Breast epithelium (tissue), 4 donors: ENCODE results near the gene G6PC1. TPM values are rescaled to one million over a fixed set of nuclear protein-coding genes. Genes with fewer than 3 reads are reported as not detected.
"Not testable (repeated sequence)": the region's sequence is repeated elsewhere in the genome, so short reads cannot be mapped to it uniquely, and the experiment has no call there.

ENCODE experiments used
- DNase-seq, 2 donors: peaks; one replicate each; pipeline ENCODE4 v3.0.0-alpha.2; 2019; ENCODE audit warnings: low spot score in 2 of 2
- H3K27ac ChIP-seq, 2 donors: fragments of 200-600 bp; sonication (generic) in 1 of 2; one replicate each; pipeline ENCODE4 v1.5.1; 2016 to 2019; ENCODE audit warnings: mild to moderate bottlenecking in 1 of 2
- H3K27me3 ChIP-seq, 2 donors: fragments of 200-600 bp; sonication (generic) in 1 of 2; one replicate each; pipeline versions ENCODE4 v1.5.1 to v1.6.0; 2017 to 2019; ENCODE audit warnings: control low read depth in 1 of 2, mild to moderate bottlenecking in 1 of 2
- H3K36me3 ChIP-seq: fragments of 200-600 bp; one replicate; pipeline ENCODE4 v1.5.1; 2019
- H3K4me1 ChIP-seq, 2 donors: fragments of 200-600 bp; sonication (generic); one replicate each; pipeline ENCODE4 v1.5.1; 2016 to 2019; ENCODE audit warnings: control low read depth in 1 of 2
- H3K4me3 ChIP-seq, 3 donors: fragments of 200-600 bp; sonication (generic); 1 replicate in 2 of 3; 2 replicates in 1 of 3; pipeline ENCODE4 v1.5.1; 2016 to 2019; ENCODE audit warnings: mild to moderate bottlenecking in 3 of 3, moderate library complexity in 2 of 3
- H3K9me3 ChIP-seq, 2 donors: fragments of 200-600 bp; sonication (generic) in 1 of 2; one replicate each; pipeline ENCODE4 v1.5.1; 2016 to 2019; ENCODE audit warnings: control low read depth in 1 of 2
- CTCF ChIP-seq, 3 donors: fragments of 450-650 bp; IDR thresholded peaks; one replicate each; pipeline ENCODE4 v1.5.1; 2016 to 2017; ENCODE audit warnings: antibody characterized with exemption in 3 of 3, mild to moderate bottlenecking in 3 of 3, moderate library complexity in 3 of 3
- POLR2A ChIP-seq: fragments of 450-650 bp; IDR thresholded peaks from one replicate; pipeline ENCODE4 v1.6.1; 2016; ENCODE audit warnings: antibody characterized with exemption, mild to moderate bottlenecking, moderate library complexity
- POLR2AphosphoS5 ChIP-seq, 3 donors: sonication (generic); formaldehyde crosslinking; IDR thresholded peaks; one replicate each; pipeline ENCODE4 v1.6.1; 2017; ENCODE audit warnings: antibody characterized with exemption in 3 of 3
- intact Hi-C: fragments of 100-400 bp; cut with DNase I; formaldehyde crosslinking; loops from one replicate; pipeline ENCODE4 v1.15.1; 2023; ENCODE audit warnings: low total_unique reads
- total RNA-seq, 3 donors: library from RNA; depleted of rRNA; stranded (reverse); fragments of >200 nt; gene quantifications; one replicate each; pipeline ENCODE4 v1.1.0, GENCODE V29; 2016

The G6PC1 gene
- total RNA-seq, 3 donors from 2014 or later, result not detected

GRCh38 chr17:42872251-42872965 lies 28.2 kb upstream of the G6PC1 start:
- TF ChIP-seq POLR2A (no peak), POLR2AphosphoS5 (IDR thresholded peaks at IDR 0.05) (no peak), CTCF (IDR thresholded peaks at IDR 0.05) (no peak)
- H3K4me1 ChIP-seq, result no peaks in the 10 kb centered on the region
- DNase-seq, result no peak
- intact Hi-C loops, result no loop called here
- H3K9me3 ChIP-seq, result no peaks in the 10 kb centered on the region
- H3K27ac ChIP-seq, result no peak overlapping the region
- H3K27me3 ChIP-seq, result no peaks in the 10 kb centered on the region
- H3K36me3 ChIP-seq, result no peaks in the 10 kb centered on the region
- H3K4me3 ChIP-seq, result no peak overlapping the region

DNA sequence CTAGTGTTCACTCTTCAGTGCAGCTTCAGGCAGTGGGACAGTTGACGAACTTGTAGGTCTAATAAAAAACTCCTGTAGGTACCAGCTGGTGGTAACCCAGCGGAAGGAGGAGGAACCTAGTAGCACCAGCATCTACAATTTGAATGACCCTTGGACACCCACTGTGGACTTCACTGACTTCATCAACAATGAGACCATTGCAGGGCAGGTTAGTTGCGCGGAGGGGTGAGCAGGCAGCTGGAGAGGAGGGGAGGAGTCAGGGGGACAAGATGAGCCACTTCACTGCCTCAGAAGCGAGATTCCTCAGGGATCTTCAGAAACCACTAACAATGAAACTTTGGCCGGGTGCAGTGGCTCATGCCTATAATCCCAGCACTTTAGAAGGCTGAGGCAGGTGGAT lies 27.3 kb upstream of the G6PC1 start:
- intact Hi-C loops, result no loop called here
- Histone ChIP-seq H3K27me3 (no peaks in the 10 kb centered on the region), H3K4me3 (no peak overlapping the region), H3K4me1 (no peaks in the 10 kb centered on the region), H3K27ac (no peak overlapping the region), H3K9me3 (no peaks in the 10 kb centered on the region), H3K36me3 (no peaks in the 10 kb centered on the region)
- TF ChIP-seq CTCF (IDR thresholded peaks at IDR 0.05) (no peak), POLR2A (no peak), POLR2AphosphoS5 (IDR thresholded peaks at IDR 0.05) (no peak)
- no peak for DNase-seq

DNA sequence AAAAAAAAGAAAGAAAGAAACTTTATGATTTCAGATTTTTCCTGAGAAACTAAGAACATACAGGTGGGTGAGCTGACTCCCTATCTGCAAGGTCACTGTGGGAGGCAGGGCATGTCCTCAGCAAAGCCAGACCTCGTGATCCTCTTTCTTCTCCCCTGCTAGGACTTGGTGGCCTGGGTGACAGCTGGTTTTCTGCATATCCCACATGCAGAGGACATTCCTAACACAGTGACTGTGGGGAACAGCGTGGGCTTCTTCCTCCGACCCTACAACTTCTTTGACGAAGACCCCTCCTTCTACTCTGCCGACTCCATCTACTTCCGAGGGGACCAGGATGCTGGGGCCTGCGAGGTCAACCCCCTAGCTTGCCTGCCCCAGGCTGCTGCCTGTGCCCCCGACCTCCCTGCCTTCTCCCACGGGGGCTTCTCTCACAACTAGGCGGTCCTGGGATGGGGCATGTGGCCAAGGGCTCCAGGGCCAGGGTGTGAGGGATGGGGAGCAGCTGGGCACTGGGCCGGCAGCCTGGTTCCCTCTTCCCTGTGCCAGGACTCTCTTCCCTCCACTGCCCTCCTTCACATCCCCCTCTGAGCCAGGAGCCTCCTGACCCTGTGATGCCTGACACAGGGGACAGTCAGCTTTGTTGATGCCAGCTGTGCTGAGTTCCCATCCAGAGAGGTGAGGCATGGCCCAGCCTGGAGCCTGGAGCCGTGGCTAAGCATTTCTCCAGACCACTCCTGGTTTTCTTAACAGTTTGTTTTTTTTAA lies 26.5 kb upstream of the G6PC1 start:
- intact Hi-C loops, H3K4me1 ChIP-seq, H3K4me3 ChIP-seq, H3K36me3 ChIP-seq, H3K27ac ChIP-seq, H3K27me3 ChIP-seq, H3K9me3 ChIP-seq, DNase-seq: not testable (repeated sequence)

DNA sequence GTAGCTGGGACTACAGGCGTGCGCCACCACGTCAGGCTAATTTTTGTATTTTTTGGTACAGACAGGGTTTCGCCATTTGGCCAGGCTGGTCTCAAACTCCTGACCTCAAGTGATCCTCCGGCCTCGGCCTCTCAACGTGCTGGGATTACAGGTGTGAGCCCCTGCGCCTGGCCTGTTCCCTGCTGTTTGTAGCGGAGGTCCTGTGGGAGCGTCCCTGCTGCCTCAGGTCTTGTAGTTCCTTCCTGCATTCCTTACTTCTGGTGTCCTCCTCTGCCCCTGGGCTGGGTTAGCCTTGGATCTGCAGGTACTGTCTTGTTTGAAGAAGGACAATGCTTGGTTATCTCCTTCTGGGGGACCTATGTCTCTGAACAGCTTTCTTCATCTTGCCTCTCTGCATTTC lies 23.6 kb upstream of the G6PC1 start:
- DNase-seq, result no peak
- H3K27ac ChIP-seq, result no peak overlapping the region
- TF ChIP-seq POLR2AphosphoS5 (IDR thresholded peaks at IDR 0.05), result no peak
- no peak for TF ChIP-seq CTCF (IDR thresholded peaks at IDR 0.05)
- no peak for TF ChIP-seq POLR2A
- H3K4me1 ChIP-seq, result no peaks in the 10 kb centered on the region
- intact Hi-C loops, result no loop called here
- no peaks in the 10 kb centered on the region for H3K27me3 ChIP-seq
- no peaks in the 10 kb centered on the region for H3K9me3 ChIP-seq
- no peaks in the 10 kb centered on the region for H3K36me3 ChIP-seq
- no peak overlapping the region for H3K4me3 ChIP-seq

DNA sequence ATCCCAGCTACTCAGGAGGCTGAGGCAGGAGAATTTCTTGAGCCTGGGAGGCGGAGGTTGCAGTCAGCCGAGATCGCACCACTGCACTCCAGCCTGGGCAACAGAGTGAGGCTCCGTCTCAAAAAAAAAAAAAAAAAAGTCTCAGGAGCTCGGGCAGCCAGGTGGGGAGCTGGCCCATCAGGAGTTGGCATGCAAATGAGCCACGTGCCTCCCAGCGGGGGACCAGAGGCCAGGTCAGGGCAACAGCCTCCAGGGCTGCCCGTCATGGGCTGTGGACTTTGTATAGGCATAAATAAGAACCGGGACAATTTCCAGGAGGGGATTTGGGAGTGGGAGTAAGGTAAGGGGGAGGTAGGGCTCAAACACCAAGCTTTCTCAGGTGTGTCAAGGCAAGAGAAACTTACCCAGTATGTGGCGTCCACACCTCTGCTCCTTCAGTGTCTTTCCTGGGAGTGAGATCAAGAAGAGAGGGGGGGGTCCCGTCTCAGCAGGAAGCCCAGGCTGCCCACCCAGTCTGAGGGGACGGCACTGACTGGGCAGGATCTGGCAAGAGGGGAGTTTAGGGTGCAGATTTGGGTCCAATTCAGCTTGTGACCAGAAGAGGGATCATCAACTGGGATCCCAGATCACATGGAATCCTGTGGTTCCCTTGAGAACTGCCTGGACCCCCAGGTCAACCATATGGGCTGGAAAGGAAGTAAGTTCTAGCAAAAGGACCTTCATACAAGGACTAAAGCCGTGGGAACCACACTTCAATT lies 22.3 kb upstream of the G6PC1 start:
- no peak for TF ChIP-seq POLR2AphosphoS5 (IDR thresholded peaks at IDR 0.05)
- no peak for TF ChIP-seq CTCF (IDR thresholded peaks at IDR 0.05)
- no peak for TF ChIP-seq POLR2A
- H3K36me3 ChIP-seq, result no peaks in the 10 kb centered on the region
- H3K9me3 ChIP-seq, result no peaks in the 10 kb centered on the region
- no peaks in the 10 kb centered on the region for H3K27me3 ChIP-seq
- no peaks in the 10 kb centered on the region for H3K4me1 ChIP-seq
- intact Hi-C loops, result no loop called here
- no peak overlapping the region for H3K27ac ChIP-seq
- DNase-seq, result no peak
- no peak overlapping the region for H3K4me3 ChIP-seq
